ENCODE measurements around the gene CD7.

- TF ChIP-seq CTCF (IDR thresholded peaks at IDR 0.05; ENCODE audit: low read depth, low read length): no peak
- no peak for TF ChIP-seq EZH2phosphoT487 (IDR thresholded peaks at IDR 0.05; ENCODE audit: low read depth)
Observed at GRCh38 chr17:82299452-82299851, 18.0 kb downstream of the CD7 start.
